NCI-H146 (cell line): ENCODE results near the gene STX12.
"Not testable (repeated sequence)": the region's sequence is repeated elsewhere in the genome, so short reads cannot be mapped to it uniquely, and the experiment has no call there.

Experiments
- DNase-seq: peaks from one replicate; lab custom pipeline; 2025; lab: John Stamatoyannopoulos, UW

Gene STX12

GRCh38 chr1:27868932-27869718, 96.1 kb downstream of the STX12 start:
- DNase-seq, result no peak

GRCh38 chr1:27869719-27870085, 96.7 kb downstream of the STX12 start:
- no peak for DNase-seq

GRCh38 chr1:27871076-27871475, 98.1 kb downstream of the STX12 start:
- not testable (repeated sequence) for DNase-seq

GRCh38 chr1:27872059-27872801, 99.2 kb downstream of the STX12 start, which contains the start of gene THEMIS2:
THEMIS2 (plus strand) TSS chr1:27872544; CDS start chr1:27872572, 28 bp downstream.
- peak; percentile 45 for DNase-seq

GRCh38 chr1:27872802-27873551, 100.0 kb downstream of the STX12 start:
- no peak for DNase-seq

GRCh38 chr1:27873671-27874384, 100.8 kb downstream of the STX12 start:
- DNase-seq, result no peak
